HepG2 (cell line): ENCODE data around the gene COMT. TPM values are rescaled to one million over a fixed set of nuclear protein-coding genes. Genes with fewer than 3 reads are reported as not detected.
A peak's percentile ranks its signal among the peaks of the same experiment; 100 is the strongest.

ENCODE experiments used
- ATF1 ChIP-seq: IDR thresholded peaks from 2 replicates; pipeline ENCODE4 v1.6.1; 2016; ENCODE audit warnings: mild to moderate bottlenecking, control low read depth
- CENPX ChIP-seq: sonication (generic); formaldehyde crosslinking; IDR thresholded peaks from 2 replicates; pipeline ENCODE4 v1.9.0; 2021; ENCODE audit warnings: mild to moderate bottlenecking, missing genetic modification reagents, moderate library complexity
- ETV6 ChIP-seq: sonication (generic); formaldehyde crosslinking; conservative IDR thresholded peaks from 2 replicates; pipeline ENCODE4 v1.4.0; 2020; ENCODE audit warnings: missing genetic modification reagents
- HINFP ChIP-seq: sonication (generic); formaldehyde crosslinking; IDR thresholded peaks from 2 replicates; pipeline ENCODE4 v1.4.0; 2020; ENCODE audit warnings: low read depth, mild to moderate bottlenecking, missing genetic modification reagents
- NKX3-1 ChIP-seq: sonication (generic); formaldehyde crosslinking; IDR thresholded peaks from 2 replicates; pipeline ENCODE4 v1.5.0; 2020; ENCODE audit warnings: missing genetic modification reagents
- POLR2AphosphoS2 ChIP-seq: IDR thresholded peaks from 2 replicates; pipeline ENCODE4 v1.6.1; 2011; ENCODE audit warnings: low read depth, low read length, improper control_type of control experiment
- RBM39 ChIP-seq: fragments of 200-400 bp; formaldehyde crosslinking; IDR thresholded peaks from one replicate; pipeline ENCODE4 v1.6.1; 2018; ENCODE audit warnings: antibody characterized with exemption, mild to moderate bottlenecking, low read depth, low read length; ENCODE audit not compliant: poor library complexity, severe bottlenecking
- RERE ChIP-seq: IDR thresholded peaks from 2 replicates; pipeline ENCODE4 v1.6.1; 2016; ENCODE audit warnings: low read depth, missing genetic modification reagents, missing compliant biosample characterization
- RNF2 ChIP-seq: fragments of 450-650 bp; conservative IDR thresholded peaks from 2 replicates; pipeline ENCODE4 v1.6.1; 2016; ENCODE audit warnings: low read depth
- SRSF1 ChIP-seq: fragments of 200-400 bp; formaldehyde crosslinking; optimal IDR thresholded peaks from 2 replicates; pipeline ENCODE3; 2017; ENCODE audit warnings: mild to moderate bottlenecking, low read depth, low read length, moderate library complexity
- ZBTB8A ChIP-seq: sonication (generic); formaldehyde crosslinking; IDR thresholded peaks from 2 replicates; pipeline ENCODE4 v1.4.0; 2020; ENCODE audit warnings: mild to moderate bottlenecking, low read depth, missing genetic modification reagents, borderline replicate concordance
- ZFP36L1 ChIP-seq: sonication (generic); formaldehyde crosslinking; IDR thresholded peaks from 2 replicates; pipeline ENCODE4 v1.8.0; 2022; ENCODE audit warnings: mild to moderate bottlenecking, missing genetic modification reagents, moderate library complexity
- ZFP90 ChIP-seq: sonication (generic); formaldehyde crosslinking; IDR thresholded peaks from 2 replicates; pipeline ENCODE4 v1.8.0; 2022; ENCODE audit warnings: missing genetic modification reagents, mild to moderate bottlenecking, inconsistent platforms, borderline replicate concordance
- ZNF335 ChIP-seq: sonication (generic); formaldehyde crosslinking; IDR thresholded peaks from 2 replicates; pipeline ENCODE4 v1.4.0; 2020; ENCODE audit warnings: missing genetic modification reagents
- ZNF354B ChIP-seq: sonication (generic); formaldehyde crosslinking; IDR thresholded peaks from 2 replicates; pipeline ENCODE4 v1.8.0; 2022; ENCODE audit warnings: mild to moderate bottlenecking, missing genetic modification reagents
- ZNF451 ChIP-seq: sonication (generic); formaldehyde crosslinking; IDR thresholded peaks from 2 replicates; pipeline ENCODE4 v1.5.0; 2020; ENCODE audit warnings: mild to moderate bottlenecking, missing genetic modification reagents
- ZNF501 ChIP-seq: sonication (generic); formaldehyde crosslinking; IDR thresholded peaks from 2 replicates; pipeline ENCODE4 v1.5.1; 2020; ENCODE audit warnings: mild to moderate bottlenecking, moderate library complexity, missing genetic modification reagents
- ZNF552 ChIP-seq: sonication (generic); formaldehyde crosslinking; IDR thresholded peaks from 2 replicates; pipeline ENCODE4 v1.9.0; 2022; ENCODE audit warnings: missing genetic modification reagents, mild to moderate bottlenecking, borderline replicate concordance
- ZNF563 ChIP-seq: sonication (generic); formaldehyde crosslinking; IDR thresholded peaks from 2 replicates; pipeline ENCODE4 v1.8.0; 2022; ENCODE audit warnings: mild to moderate bottlenecking, moderate library complexity, missing genetic modification reagents
- ZNF569 ChIP-seq: sonication (generic); formaldehyde crosslinking; IDR thresholded peaks from 2 replicates; pipeline ENCODE4 v1.5.0; 2020; ENCODE audit warnings: mild to moderate bottlenecking, missing genetic modification reagents, moderate library complexity, borderline replicate concordance
- ZNF678 ChIP-seq: sonication (generic); formaldehyde crosslinking; IDR thresholded peaks from 2 replicates; pipeline ENCODE4 v1.4.0; 2020; ENCODE audit warnings: mild to moderate bottlenecking, missing genetic modification reagents
- polyA plus RNA-seq, 8 experiments: library from polyadenylated mRNA; depleted of rRNA in 3 of 8; stranded (reverse) in 7 of 8; unstranded in 1 of 8; fragments of >200 nt; fragmentation: Illumina TruSeq in 4 of 8; extraction: Trizol in 4 of 8; gene quantifications; 2 replicates each; pipeline versions ENCODE4 v1.2.1 to v1.2.3, GENCODE V29; 2011 to 2016; ENCODE audit warnings: low read depth in 4 of 8, missing spikeins in 1 of 8, mixed read lengths in 1 of 8; ENCODE audit not compliant: insufficient read depth in 1 of 8
- total RNA-seq, 5 experiments: library from RNA; depleted of rRNA; stranded (reverse); fragments of >200 nt; fragmentation: Illumina TruSeq; extraction: Trizol; gene quantifications; 2 replicates each; pipeline ENCODE4 v1.2.3, GENCODE V29; 2016; ENCODE audit warnings: low read depth in 1 of 5
- TF ChIP-seq, protein P1 (sequence below): sonication (generic); formaldehyde crosslinking; IDR thresholded peaks from 2 replicates; pipeline ENCODE4 v1.4.0; 2020; ENCODE audit warnings: mild to moderate bottlenecking, low read depth, missing genetic modification reagents

The COMT gene
- total and polyA plus RNA-seq, 2 of the 13 experiments (the other 11 are each of a cell fraction or from before 2014, with no cell fraction given) = 156 to 162 TPM

DNA sequence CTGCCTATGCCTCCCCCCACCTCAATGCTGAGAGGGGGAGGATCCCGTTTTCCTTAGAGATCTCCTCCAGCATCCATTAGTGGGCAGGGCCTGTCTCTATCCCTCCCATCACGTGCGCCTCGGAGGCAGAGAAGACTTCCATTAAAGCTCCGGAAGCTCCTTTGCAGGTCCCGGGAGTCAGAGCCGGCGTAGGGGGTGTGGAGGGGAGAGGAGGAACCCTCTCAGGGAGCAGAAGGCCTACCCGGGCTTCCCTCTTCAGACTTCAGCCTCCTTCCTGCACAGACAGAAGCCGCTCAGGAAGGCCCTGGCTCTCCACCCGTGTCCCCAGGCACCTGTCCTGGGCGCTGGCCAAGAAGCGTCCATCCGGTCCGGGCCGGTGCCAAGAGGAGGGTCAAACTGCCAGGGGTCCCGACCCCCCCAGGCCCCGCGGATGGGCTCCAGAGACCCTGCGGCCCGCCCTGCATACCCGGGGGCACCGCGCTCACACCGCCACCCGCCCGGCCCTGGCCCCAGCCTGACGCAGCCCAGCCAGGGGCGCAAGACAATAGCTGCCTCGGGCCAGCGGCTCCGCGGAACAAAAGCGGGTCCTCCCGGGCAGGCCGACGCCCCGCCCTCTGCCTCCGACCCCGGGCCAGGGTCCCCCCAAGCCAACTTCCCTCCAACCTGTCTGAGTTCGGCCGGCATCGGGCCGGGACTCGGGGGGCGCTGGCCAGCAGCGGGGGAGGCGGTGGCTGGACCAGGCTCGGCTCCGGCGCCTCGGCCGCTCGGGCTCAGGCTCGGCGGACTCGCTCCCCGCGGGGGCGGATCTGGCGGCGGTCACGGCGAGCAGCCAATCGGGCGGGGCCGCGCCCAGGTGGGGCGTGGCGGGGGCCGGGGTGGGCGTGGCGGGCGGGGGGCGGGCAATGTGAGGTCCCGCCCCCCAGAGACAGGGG, 45.1 kb downstream of the COMT start (continued):
- TF ChIP-seq ZNF678 (CRISPR knock-in tag) (no peak), NKX3-1 (CRISPR knock-in tag) (no peak), ZNF563 (CRISPR knock-in tag) (peak; percentile 49; the same call in 1 of the 2 replicates), ZNF451 (CRISPR knock-in tag) (no peak), ZNF552 (CRISPR knock-in tag) (no peak), CENPX (no peak), ZNF501 (CRISPR knock-in tag) (peak; percentile 47; the same call in 1 of the 2 replicates), SRSF1 (no peak), RBM39 (peak; percentile 38), ZFP36L1 (CRISPR knock-in tag) (no peak), POLR2AphosphoS2 (no peak), RERE (CRISPR knock-in tag) (no peak), ETV6 (CRISPR knock-in tag) (no peak), ZNF569 (CRISPR knock-in tag) (no peak), ZNF335 (CRISPR knock-in tag) (no peak), ZNF354B (CRISPR knock-in tag) (no peak), ZFP90 (0 out of 2 replicates have a peak, but pooled peaks have one; percentile 24), HINFP (CRISPR knock-in tag) (no peak), ZBTB8A (CRISPR knock-in tag) (no peak), ATF1 (CRISPR knock-in tag) (no peak), RNF2 (peak; percentile 66; the same call in 1 of the 2 replicates)
- TF ChIP-seq, protein P1, sequence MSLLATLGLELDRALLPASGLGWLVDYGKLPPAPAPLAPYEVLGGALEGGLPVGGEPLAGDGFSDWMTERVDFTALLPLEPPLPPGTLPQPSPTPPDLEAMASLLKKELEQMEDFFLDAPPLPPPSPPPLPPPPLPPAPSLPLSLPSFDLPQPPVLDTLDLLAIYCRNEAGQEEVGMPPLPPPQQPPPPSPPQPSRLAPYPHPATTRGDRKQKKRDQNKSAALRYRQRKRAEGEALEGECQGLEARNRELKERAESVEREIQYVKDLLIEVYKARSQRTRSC (CRISPR knock-in tag) = no peak
